ENCODE data around the gene NAALADL2. TPM values are rescaled to one million over a fixed set of nuclear protein-coding genes. Genes with fewer than 3 reads are reported as not detected.

Gene NAALADL2
- total and polyA plus RNA-seq, 7 donors: 0.56 to 3.3 (median 1.6) TPM

- Histone ChIP-seq H3K36me3 (ENCODE audit: insufficient read depth in 1 of 2, low read depth in 1 of 2) (no peaks in the 10 kb centered on the region), H3K4me1 (no peaks in the 10 kb centered on the region), H3K27me3 (ENCODE audit: insufficient read depth in 3 of 3, low read length in 2 of 3) (no peaks in the 10 kb centered on the region), H3K9me3 (no peaks in the 10 kb centered on the region), H3K27ac (no peak overlapping the region), H3K4me3 (no peak overlapping the region)
- intact Hi-C loops (cut with DNase I): no loop called here
- no peak for TF ChIP-seq CTCF (IDR thresholded peaks at IDR 0.05)
- ATAC-seq (no peak), DNase-seq (no peak)
- 85 to 97% (median 96%) methylated on average over 1 of the region's 1 CpG for WGBS, 3 donors
Measured at GRCh38 chr3:174846055-174846454, 13.1 kb upstream of the NAALADL2 start.

GRCh38 chr3:174854987-174855386 lies 4.1 kb upstream of the NAALADL2 start:
- Histone ChIP-seq H3K9me3 (no peaks in the 10 kb centered on the region), H3K36me3 (ENCODE audit: insufficient read depth in 1 of 2, low read depth in 1 of 2) (no peaks in the 10 kb centered on the region), H3K4me1 (no peaks in the 10 kb centered on the region), H3K27me3 (ENCODE audit: insufficient read depth in 3 of 3, low read length in 2 of 3) (no peaks in the 10 kb centered on the region), H3K4me3 (no peak overlapping the region), H3K27ac (no peak overlapping the region)
- intact Hi-C loops (cut with DNase I): no loop called here
- no peak for TF ChIP-seq CTCF (IDR thresholded peaks at IDR 0.05)
- ATAC-seq (peak in 2 of 4 donors; percentile 53 to 58), DNase-seq (no peak)
- 78 to 80% (median 79%) methylated on average over 7 of the region's 7 CpGs for WGBS, 3 donors

GRCh38 chr3:174857301-174857700 lies 1.8 kb upstream of the NAALADL2 start:
- 31 to 85% (median 50%) methylated on average over 3 of the region's 3 CpGs for WGBS, 3 donors
- Histone ChIP-seq H3K27me3 (ENCODE audit: insufficient read depth in 3 of 3, low read length in 2 of 3) (no peaks in the 10 kb centered on the region), H3K4me1 (no peaks in the 10 kb centered on the region), H3K36me3 (ENCODE audit: insufficient read depth in 1 of 2, low read depth in 1 of 2) (no peaks in the 10 kb centered on the region), H3K27ac (no peak overlapping the region), H3K9me3 (no peaks in the 10 kb centered on the region), H3K4me3 (no peak overlapping the region)
- TF ChIP-seq CTCF (IDR thresholded peaks at IDR 0.05): no peak
- intact Hi-C loops (cut with DNase I): no loop called here
- ATAC-seq: no peak
- DNase-seq: no peak

GRCh38 chr3:174858353-174858752 lies 781 bp upstream of the NAALADL2 start:
- H3K4me1 ChIP-seq: no peaks in the 10 kb centered on the region
- WGBS, 3 donors: 93 to 97% (median 95%) methylated on average over 1 of the region's 1 CpG
- H3K27ac ChIP-seq: no peak overlapping the region
- H3K36me3 ChIP-seq (ENCODE audit: insufficient read depth in 1 of 2, low read depth in 1 of 2): no peaks in the 10 kb centered on the region
- H3K27me3 ChIP-seq (ENCODE audit: insufficient read depth in 3 of 3, low read length in 2 of 3): no peaks in the 10 kb centered on the region
- ATAC-seq (no peak), DNase-seq (no peak)
- no peaks in the 10 kb centered on the region for H3K9me3 ChIP-seq
- TF ChIP-seq CTCF (IDR thresholded peaks at IDR 0.05): no peak
- intact Hi-C loops (cut with DNase I): no loop called here
- H3K4me3 ChIP-seq: no peak overlapping the region

GRCh38 chr3:174859756-174860155 lies 622 bp downstream of the NAALADL2 start:
- Histone ChIP-seq H3K27ac (no peak overlapping the region), H3K27me3 (ENCODE audit: insufficient read depth in 3 of 3, low read length in 2 of 3) (no peaks in the 10 kb centered on the region), H3K36me3 (ENCODE audit: insufficient read depth in 1 of 2, low read depth in 1 of 2) (no peaks in the 10 kb centered on the region), H3K4me3 (no peak overlapping the region), H3K4me1 (no peaks in the 10 kb centered on the region), H3K9me3 (no peaks in the 10 kb centered on the region)
- ATAC-seq (no peak), DNase-seq (no peak)
- 92 to 96% (median 92%) methylated on average over 3 of the region's 3 CpGs for WGBS, 3 donors
- intact Hi-C loops (cut with DNase I): no loop called here
- no peak for TF ChIP-seq CTCF (IDR thresholded peaks at IDR 0.05)

Measured in psoas muscle (tissue), 8 donors.